Thoracic aorta (tissue), 2 donors: ENCODE data around the gene CRADD. TPM values are rescaled to one million over a fixed set of nuclear protein-coding genes. Genes with fewer than 3 reads are reported as not detected.

Experiments
- ATAC-seq: fragments of 150-250 bp; one replicate; pipeline ENCODE4 v1.8.0; 2017; ENCODE audit warnings: low read depth; ENCODE audit not compliant: insufficient number of reproducible peaks, low FRiP score
- DNase-seq: peaks from one replicate; pipeline ENCODE4 v3.0.0-alpha.2; 2020; ENCODE audit warnings: low spot score
- H3K27ac ChIP-seq, 2 donors: fragments of 200-600 bp; sonication (generic); 1 replicate in 1 of 2; 2 replicates in 1 of 2; pipeline ENCODE4 v1.5.1; 2016; ENCODE audit warnings: mild to moderate bottlenecking in 2 of 2, moderate library complexity in 2 of 2
- H3K27me3 ChIP-seq: fragments of 200-600 bp; sonication (generic); replicated peaks from 2 replicates; pipeline ENCODE4 v1.6.0; 2016; ENCODE audit warnings: mild to moderate bottlenecking; ENCODE audit not compliant: insufficient read depth
- H3K36me3 ChIP-seq: fragments of 200-600 bp; sonication (generic); one replicate; pipeline ENCODE4 v1.5.1; 2016
- H3K4me1 ChIP-seq, 2 donors: fragments of 200-600 bp; sonication (generic); 1 replicate in 1 of 2; 2 replicates in 1 of 2; pipeline versions ENCODE4 v1.5.1 to v1.6.0; 2016; ENCODE audit warnings: low read depth in 2 of 2, mild to moderate bottlenecking in 1 of 2; ENCODE audit not compliant: control insufficient read depth in 1 of 2
- H3K4me3 ChIP-seq: fragments of 200-600 bp; sonication (generic); 2 replicates; pipeline ENCODE4 v1.5.1; 2016; ENCODE audit warnings: mild to moderate bottlenecking
- H3K9me3 ChIP-seq: fragments of 200-600 bp; sonication (generic); 2 replicates; pipeline ENCODE4 v1.5.1; 2016
- CTCF ChIP-seq: fragments of 200-600 bp; sonication (generic); IDR thresholded peaks from one replicate; pipeline ENCODE4 v1.5.1; 2019; ENCODE audit warnings: antibody characterized with exemption
- total RNA-seq, 2 donors: library from RNA; depleted of rRNA; stranded (reverse); fragments of >200 nt; gene quantifications; one replicate each; pipeline versions ENCODE4 v1.1.0 to v1.2.3, GENCODE V29; 2016

Gene CRADD
- total RNA-seq, 2 donors from 2014 or later = 33.0 to 57.9 TPM

- Histone ChIP-seq H3K27me3 (no peaks in the 10 kb centered on the region), H3K4me1 (no peaks in the 10 kb centered on the region), H3K27ac (no peak overlapping the region), H3K9me3 (peaks cover 7% of the 10 kb centered on the region), H3K4me3 (no peak overlapping the region), H3K36me3 (no peaks in the 10 kb centered on the region)
- no peak for TF ChIP-seq CTCF
- DNase-seq (no peak), ATAC-seq (no peak)
Measured at GRCh38 chr12:93938317-93938716, 261.1 kb downstream of the CRADD start.

GRCh38 chr12:93938931-93939330, 261.8 kb downstream of the CRADD start:
- Histone ChIP-seq H3K9me3 (peaks cover 7% of the 10 kb centered on the region), H3K4me3 (no peak overlapping the region), H3K4me1 (no peaks in the 10 kb centered on the region), H3K27me3 (no peaks in the 10 kb centered on the region), H3K27ac (no peak overlapping the region), H3K36me3 (no peaks in the 10 kb centered on the region)
- DNase-seq (no peak), ATAC-seq (no peak)
- TF ChIP-seq CTCF = no peak

- no peak for DNase-seq
- no peak overlapping the region for H3K27ac ChIP-seq
- H3K4me3 ChIP-seq = no peak overlapping the region
- ATAC-seq = no peak
- no peaks in the 10 kb centered on the region for H3K4me1 ChIP-seq
- no peaks in the 10 kb centered on the region for H3K36me3 ChIP-seq
- no peaks in the 10 kb centered on the region for H3K27me3 ChIP-seq
- peaks cover 7% of the 10 kb centered on the region for H3K9me3 ChIP-seq
- TF ChIP-seq CTCF = no peak
Measured at GRCh38 chr12:93939641-93940325, 262.6 kb downstream of the CRADD start.

GRCh38 chr12:93943780-93944179, 266.6 kb downstream of the CRADD start:
- H3K9me3 ChIP-seq = no peaks in the 10 kb centered on the region
- TF ChIP-seq CTCF = no peak
- peak overlapping the region in 1 of 2 donors; percentile 34 for H3K27ac ChIP-seq
- no peak overlapping the region for H3K4me3 ChIP-seq
- H3K36me3 ChIP-seq = no peaks in the 10 kb centered on the region
- no peaks in the 10 kb centered on the region for H3K4me1 ChIP-seq
- no peaks in the 10 kb centered on the region for H3K27me3 ChIP-seq
- ATAC-seq (peak; percentile 87), DNase-seq (no peak)

GRCh38 chr12:93944201-93944600, 267.0 kb downstream of the CRADD start:
- no peaks in the 10 kb centered on the region for H3K36me3 ChIP-seq
- no peak for DNase-seq
- H3K9me3 ChIP-seq = no peaks in the 10 kb centered on the region
- H3K4me1 ChIP-seq = no peaks in the 10 kb centered on the region
- H3K27me3 ChIP-seq = no peaks in the 10 kb centered on the region
- ATAC-seq = no peak
- no peak overlapping the region for H3K4me3 ChIP-seq
- H3K27ac ChIP-seq = peak overlapping the region in 1 of 2 donors; percentile 34
- no peak for TF ChIP-seq CTCF

Other genes with a start within 250 kb of the CRADD start
- 10 to 100 TPM; 32.9 to 37.2 TPM for gene UBE2N, start 235.4 kb upstream of the CRADD start, total RNA-seq
- gene MRPL42, start 209.9 kb upstream of the CRADD start, total RNA-seq = 10 to 100 TPM; 25.0 to 71.2 TPM
- 10 to 100 TPM; 51.4 to 56.3 TPM for gene SOCS2, start 104.7 kb upstream of the CRADD start, total RNA-seq